Spinal cord (tissue), 10 donors: ENCODE measurements around the gene ATP6V1F. TPM values are rescaled to one million over a fixed set of nuclear protein-coding genes. Genes with fewer than 3 reads are reported as not detected.

Experiments used
- DNase-seq, 6 donors: peaks; one replicate each; pipeline versions ENCODE4 v3.0.0 to v3.0.0-alpha.2; 2013 to 2015; ENCODE audit warnings: low spot score in 6 of 6, low read depth in 4 of 6
- H3K27ac ChIP-seq: one replicate; pipeline ENCODE4 v1.5.1; 2013; ENCODE audit warnings: low read depth, low read length, control low read depth
- H3K27me3 ChIP-seq: one replicate; pipeline ENCODE4 v1.6.1; 2013; ENCODE audit warnings: low read length; ENCODE audit not compliant: control insufficient read depth, insufficient read depth
- H3K36me3 ChIP-seq: one replicate; pipeline ENCODE4 v1.6.1; 2013; ENCODE audit warnings: low read length; ENCODE audit not compliant: control insufficient read depth, insufficient read depth
- H3K4me1 ChIP-seq: one replicate; pipeline ENCODE4 v1.6.1; 2013; ENCODE audit warnings: low read length; ENCODE audit not compliant: control insufficient read depth, insufficient read depth
- H3K4me3 ChIP-seq: one replicate; pipeline ENCODE4 v1.5.1; 2013; ENCODE audit warnings: low read depth, low read length, control low read depth
- H3K9me3 ChIP-seq: one replicate; pipeline ENCODE4 v1.6.1; 2013; ENCODE audit warnings: low read length; ENCODE audit not compliant: control insufficient read depth, insufficient read depth
- WGBS: methylation state at CpG from one replicate; pipeline ENCODE4 v1.1.5; 2013; ENCODE audit warnings: missing lambda C conversion rate; ENCODE audit not compliant: insufficient coverage; 5-methylcytosine and 5-hydroxymethylcytosine counted together
- polyA plus RNA-seq, 2 donors: library from polyadenylated mRNA; unstranded; fragments of 120-200 nt; gene quantifications; one replicate each; pipeline ENCODE4 v1.2.1, GENCODE V29; 2013; ENCODE audit not compliant: insufficient read length in 2 of 2
- total RNA-seq, 2 donors: library from RNA; depleted of rRNA in 1 of 2; stranded (reverse); fragments of 120-200 nt in 1 of 2; fragments of >200 nt in 1 of 2; gene quantifications; one replicate each; pipeline versions ENCODE4 v1.2.3 to v1.2.4, GENCODE V29; 2013 to 2014
- donor health status: healthy.

Gene ATP6V1F
- total and polyA plus RNA-seq, 4 donors = 82.8 to 261 (median 198) TPM

DNA sequence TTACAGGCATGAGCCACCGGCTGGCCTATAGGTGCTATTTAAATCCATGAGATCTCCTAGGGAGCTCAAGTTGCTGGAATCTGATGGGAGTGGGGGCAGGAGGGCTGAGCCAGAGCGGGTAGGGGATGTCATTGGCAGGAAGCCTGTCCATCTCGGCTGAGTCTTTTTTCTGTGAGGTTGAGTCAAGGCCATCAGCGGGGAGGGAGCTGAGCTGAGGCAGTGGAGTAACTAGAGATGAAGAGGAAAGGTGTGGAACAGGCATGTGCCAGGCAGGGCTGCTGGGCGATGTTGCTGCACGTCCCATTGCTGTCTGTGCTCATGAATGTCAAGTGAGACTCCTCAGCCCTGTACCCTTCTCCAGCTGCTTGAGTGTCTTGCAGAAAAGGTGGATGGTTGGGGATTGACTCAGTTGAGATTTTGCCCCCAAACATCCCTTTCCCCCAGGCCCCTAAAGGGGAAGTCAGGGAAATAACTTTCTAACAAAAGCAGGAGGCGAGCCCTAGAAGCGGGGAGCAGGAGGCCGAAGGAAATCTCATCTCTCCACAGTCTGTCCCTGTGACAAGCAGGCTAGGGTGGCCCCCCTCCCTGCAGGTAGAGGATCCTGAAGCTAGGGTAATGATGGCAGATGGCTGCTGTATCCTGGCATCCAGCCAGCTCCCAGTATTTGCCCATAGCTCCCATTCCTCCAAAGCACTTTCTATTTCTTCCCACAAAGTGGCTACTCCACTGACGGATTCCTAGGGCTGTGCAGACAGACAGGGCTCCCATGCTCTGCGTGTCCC, 5.4 kb downstream of the ATP6V1F start:
- Histone ChIP-seq H3K4me3 (no peak overlapping the region), H3K36me3 (peaks cover 30% of the 10 kb centered on the region), H3K27me3 (peaks cover 2% of the 10 kb centered on the region), H3K4me1 (peaks cover 48% of the 10 kb centered on the region), H3K27ac (no peak overlapping the region), H3K9me3 (no peaks in the 10 kb centered on the region)
- DNase-seq = peak in 2 of 6 donors; percentile 51 to 78
- WGBS = 47% methylated on average over 7 of the region's 11 CpGs

DNA sequence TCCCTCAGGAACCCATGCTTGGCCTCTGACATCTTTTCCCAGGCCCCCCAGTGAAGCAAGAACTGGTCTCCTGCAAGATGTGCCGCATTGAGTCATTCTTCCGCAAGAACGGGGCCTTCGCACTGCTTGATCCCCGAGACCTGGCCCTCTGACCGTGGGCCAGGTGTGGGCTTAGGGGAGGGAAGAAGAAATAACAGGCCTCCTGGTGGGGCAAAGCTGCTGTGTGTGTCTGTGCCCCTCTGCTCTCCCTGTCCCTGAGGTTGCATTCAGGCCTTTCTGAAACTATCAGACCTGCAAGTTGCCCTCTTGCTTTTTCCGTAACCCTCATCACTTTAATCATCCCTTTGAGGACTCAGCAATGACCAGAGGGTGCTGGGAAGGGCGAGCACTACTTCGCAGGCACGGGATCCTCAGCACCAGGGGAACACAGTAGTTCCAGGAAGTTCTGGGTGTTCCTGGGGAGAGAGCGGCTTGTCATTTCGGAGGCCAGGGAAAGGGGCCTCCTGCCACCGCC, 6.0 kb downstream of the ATP6V1F start:
- no peak overlapping the region for H3K27ac ChIP-seq
- 38% methylated on average over 13 of the region's 13 CpGs for WGBS

DNA sequence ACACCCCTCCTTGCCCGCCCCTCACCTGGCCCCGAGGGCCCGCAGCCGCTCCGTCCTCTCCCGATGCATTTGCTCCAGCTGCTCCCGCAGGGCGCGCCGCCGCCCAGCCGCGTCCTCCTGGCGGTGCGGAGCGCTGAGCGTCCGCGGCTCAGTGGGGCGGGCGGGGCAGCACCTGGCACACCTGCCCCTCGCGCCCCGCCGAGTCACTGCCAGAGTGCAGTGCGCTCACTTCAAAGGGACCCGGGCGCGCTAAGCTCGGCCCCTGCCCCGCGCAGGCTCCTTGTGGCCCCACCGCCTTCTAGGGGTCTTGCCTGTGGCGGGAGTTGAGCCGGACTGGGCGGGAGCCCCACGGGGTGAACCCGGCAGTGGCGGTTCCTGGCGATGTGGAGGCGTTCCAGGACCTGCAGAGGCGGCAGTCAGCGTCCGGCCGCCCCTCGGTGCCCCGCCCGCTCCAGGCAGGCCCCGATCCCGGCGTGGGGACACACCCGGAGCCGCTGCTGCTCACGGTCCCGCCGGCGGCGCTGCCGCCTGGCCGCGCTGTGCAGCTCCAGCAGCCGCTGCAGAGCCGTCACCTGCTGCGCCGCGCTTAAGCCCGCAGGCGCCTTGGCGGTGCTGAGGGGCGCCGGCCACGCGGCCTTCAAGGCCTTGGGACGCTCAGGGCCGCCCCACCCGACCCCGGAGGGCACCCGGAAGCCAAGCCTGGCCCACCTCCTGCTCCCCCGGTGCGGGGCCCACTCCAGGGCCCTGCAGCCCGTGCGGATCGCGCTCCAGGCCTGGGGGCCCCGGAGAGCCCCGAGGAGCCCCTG, 6.7 kb downstream of the ATP6V1F start:
- H3K4me1 ChIP-seq = peaks cover 38% of the 10 kb centered on the region
- H3K36me3 ChIP-seq = peaks cover 33% of the 10 kb centered on the region
- WGBS = under 1% methylated on average over 86 of the region's 86 CpGs
- DNase-seq = peak in 4 of 6 donors; percentile 25 to 78 (median 56)
- peaks cover 2% of the 10 kb centered on the region for H3K27me3 ChIP-seq
- H3K27ac ChIP-seq = no peak overlapping the region
- H3K9me3 ChIP-seq = no peaks in the 10 kb centered on the region
- peak overlapping the region; percentile 47 for H3K4me3 ChIP-seq

More for the DNA sequence above, 6.0 kb downstream of the ATP6V1F start:
- H3K27me3 ChIP-seq = peaks cover 2% of the 10 kb centered on the region
- H3K4me1 ChIP-seq = peaks cover 43% of the 10 kb centered on the region
- no peak for DNase-seq
- H3K4me3 ChIP-seq = peak overlapping the region; percentile 47
- H3K36me3 ChIP-seq = peaks cover 30% of the 10 kb centered on the region
- no peaks in the 10 kb centered on the region for H3K9me3 ChIP-seq

DNA sequence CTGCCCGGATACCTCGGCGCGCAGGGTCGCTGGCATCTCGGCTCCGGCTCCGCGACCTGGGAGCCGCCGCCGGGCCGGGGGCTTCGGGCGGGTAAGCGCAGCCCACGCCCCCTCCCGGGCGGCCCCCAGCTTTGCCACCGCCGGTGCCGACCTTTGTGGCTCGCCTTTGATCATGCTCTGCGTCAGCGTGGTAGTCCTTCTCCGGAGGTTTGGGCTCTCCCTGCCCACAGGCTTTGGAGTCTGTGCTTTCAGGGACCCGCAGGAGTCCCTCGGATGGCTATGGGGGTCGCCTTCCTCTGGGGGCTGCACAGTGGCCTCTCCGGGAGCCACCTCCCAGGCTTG, 7.3 kb downstream of the ATP6V1F start:
- peak in 1 of 6 donors; percentile 37 for DNase-seq
- H3K27ac ChIP-seq = no peak overlapping the region
- WGBS = 4% methylated on average over 30 of the region's 30 CpGs
- H3K36me3 ChIP-seq = peaks cover 29% of the 10 kb centered on the region
- peaks cover 38% of the 10 kb centered on the region for H3K4me1 ChIP-seq
- H3K27me3 ChIP-seq = peaks cover 2% of the 10 kb centered on the region
- no peak overlapping the region for H3K4me3 ChIP-seq
- H3K9me3 ChIP-seq = no peaks in the 10 kb centered on the region

DNA sequence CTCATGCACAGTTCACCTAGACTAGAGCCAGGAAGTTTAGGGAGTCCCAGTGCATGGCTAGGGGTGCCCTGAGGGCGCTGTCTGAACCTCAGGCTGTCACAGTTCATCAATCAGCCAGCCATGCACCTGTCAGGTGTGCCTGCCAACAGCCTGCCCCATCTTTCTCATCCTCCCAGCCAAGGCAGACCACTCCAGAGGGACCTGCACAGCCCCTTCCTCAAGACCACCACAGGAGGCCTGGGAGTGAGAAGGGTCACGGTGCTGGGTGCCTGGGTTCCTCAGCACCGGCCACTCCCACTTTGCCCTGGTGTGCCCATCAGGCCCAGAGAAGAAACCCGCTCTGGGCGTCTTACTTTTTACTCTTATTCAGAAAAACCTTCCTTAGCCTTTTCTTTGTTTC, 8.4 kb downstream of the ATP6V1F start:
- peaks cover 2% of the 10 kb centered on the region for H3K27me3 ChIP-seq
- H3K36me3 ChIP-seq = peaks cover 18% of the 10 kb centered on the region
- no peak overlapping the region for H3K27ac ChIP-seq
- DNase-seq = no peak
- 92% methylated on average over 5 of the region's 5 CpGs for WGBS
- no peaks in the 10 kb centered on the region for H3K9me3 ChIP-seq
- H3K4me1 ChIP-seq = peaks cover 38% of the 10 kb centered on the region
- H3K4me3 ChIP-seq = no peak overlapping the region

DNA sequence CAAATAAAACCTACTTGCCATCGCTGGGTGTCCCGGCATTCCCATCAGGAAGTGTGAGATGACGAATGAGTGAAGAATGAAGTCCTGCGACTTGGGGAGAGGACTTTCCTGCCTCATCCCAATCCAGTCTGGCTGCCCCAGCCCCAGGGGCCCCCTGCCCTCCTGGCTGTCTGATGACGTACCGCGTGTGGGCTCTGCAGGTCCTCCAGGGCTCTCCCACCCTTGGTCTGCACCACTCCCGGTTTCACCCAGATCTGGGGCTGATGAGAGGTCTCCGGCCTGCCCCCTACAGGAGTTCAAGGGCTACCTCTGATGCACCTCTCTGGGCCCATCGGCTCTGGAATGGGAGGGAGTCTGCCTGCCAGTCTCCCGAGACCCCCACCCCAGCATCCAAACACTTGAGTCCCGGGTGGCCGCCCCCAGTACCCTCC, 9.8 kb downstream of the ATP6V1F start:
- no peaks in the 10 kb centered on the region for H3K9me3 ChIP-seq
- WGBS = 64% methylated on average over 8 of the region's 13 CpGs
- peaks cover 2% of the 10 kb centered on the region for H3K27me3 ChIP-seq
- peaks cover 11% of the 10 kb centered on the region for H3K36me3 ChIP-seq
- peaks cover 38% of the 10 kb centered on the region for H3K4me1 ChIP-seq
- no peak overlapping the region for H3K27ac ChIP-seq
- H3K4me3 ChIP-seq = no peak overlapping the region
- DNase-seq = no peak

DNA sequence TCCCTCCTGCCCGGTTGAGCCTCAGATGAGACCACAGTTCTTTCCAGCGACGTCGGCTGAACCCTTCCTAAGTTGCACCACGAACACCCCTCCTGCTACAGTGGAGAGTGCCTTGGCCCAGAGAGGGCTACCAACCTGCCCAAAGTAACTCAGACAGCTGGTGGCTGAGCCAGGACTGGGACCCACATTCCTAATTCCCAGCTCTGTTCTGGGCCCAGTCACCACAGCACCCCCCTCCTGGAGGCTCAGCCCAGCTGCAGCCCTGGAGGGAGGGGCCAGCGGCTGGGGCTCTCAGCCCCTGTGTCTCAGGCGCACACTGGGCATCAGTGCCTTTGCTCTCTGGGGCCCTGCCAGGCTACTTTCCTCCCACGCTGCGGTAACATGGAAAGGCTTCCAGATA, 10.6 kb downstream of the ATP6V1F start:
- Histone ChIP-seq H3K4me1 (peaks cover 32% of the 10 kb centered on the region), H3K36me3 (peaks cover 14% of the 10 kb centered on the region), H3K27ac (no peak overlapping the region), H3K27me3 (peaks cover 2% of the 10 kb centered on the region), H3K9me3 (no peaks in the 10 kb centered on the region), H3K4me3 (no peak overlapping the region)
- DNase-seq = no peak
- 65% methylated on average over 7 of the region's 9 CpGs for whole genome bisulfite sequencing

DNA sequence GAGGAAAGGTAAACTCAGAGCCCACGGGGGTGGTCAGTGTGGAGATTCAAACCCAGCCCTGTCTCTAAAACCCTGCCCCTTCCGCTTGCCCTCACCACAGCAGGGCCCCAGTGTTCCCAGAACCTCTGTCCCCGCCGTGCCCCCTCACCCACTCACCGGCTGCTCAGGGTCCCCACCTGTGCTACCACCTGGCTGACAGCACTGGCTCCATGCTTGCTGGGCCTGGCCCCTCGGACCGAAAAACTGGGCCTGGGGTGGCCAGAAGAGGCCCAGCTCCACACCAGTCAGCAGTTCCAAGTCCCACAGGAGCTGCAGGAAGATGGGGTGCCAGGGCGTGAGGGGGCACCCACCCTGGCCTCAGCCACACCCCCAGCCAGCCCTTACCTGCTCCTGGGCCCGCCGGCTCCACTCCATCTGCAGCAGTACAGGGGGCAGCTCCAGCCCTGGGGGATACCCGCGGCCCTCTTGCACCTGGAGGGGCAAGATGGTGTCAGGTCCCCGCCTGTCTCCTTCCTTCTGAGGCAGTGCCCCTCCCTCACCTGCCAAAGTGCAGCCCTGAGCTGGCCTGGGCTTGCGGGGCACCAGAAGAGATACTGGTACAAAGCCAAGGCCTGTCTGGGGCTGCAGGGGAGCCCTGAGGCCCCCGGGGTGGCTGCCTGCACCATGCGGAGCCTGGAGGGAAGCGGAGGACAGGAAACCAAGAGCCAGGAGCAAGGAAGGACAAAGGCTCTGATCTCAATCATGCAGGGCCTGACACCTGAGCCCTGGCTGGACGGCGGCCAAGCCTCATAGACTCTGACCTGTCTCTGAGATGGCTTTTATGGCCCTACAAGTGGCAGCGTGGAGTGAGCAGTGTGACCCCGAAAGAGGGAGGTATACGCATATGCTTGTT, 11.7 kb downstream of the ATP6V1F start:
- Histone ChIP-seq H3K4me1 (peaks cover 22% of the 10 kb centered on the region), H3K9me3 (no peaks in the 10 kb centered on the region), H3K27me3 (peaks cover 2% of the 10 kb centered on the region), H3K36me3 (peaks cover 14% of the 10 kb centered on the region), H3K4me3 (no peak overlapping the region), H3K27ac (no peak overlapping the region)
- 83% methylated on average over 22 of the region's 22 CpGs for WGBS
- no peak for DNase-seq

DNA sequence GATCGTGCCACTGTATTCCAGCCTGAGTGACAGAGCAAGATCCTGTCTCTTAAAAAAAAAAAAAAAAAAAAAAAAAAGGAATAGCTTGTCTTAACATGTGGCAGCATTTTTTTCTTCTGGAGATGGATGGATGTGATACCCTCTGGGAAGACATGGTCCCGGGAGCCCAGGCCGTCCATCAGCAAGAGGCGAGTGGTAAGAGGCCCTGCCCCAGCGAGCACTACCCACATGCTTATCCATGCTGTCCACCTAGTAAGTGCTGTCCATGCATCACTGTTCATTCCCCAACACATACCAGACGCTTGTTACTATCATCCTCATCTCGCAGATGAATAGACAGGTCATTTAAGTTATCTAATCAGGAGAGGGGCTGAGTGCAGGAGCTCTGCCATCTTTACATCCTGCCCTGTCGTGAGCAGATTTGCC, 12.9 kb downstream of the ATP6V1F start:
- Histone ChIP-seq H3K27ac (no peak overlapping the region), H3K9me3 (no peaks in the 10 kb centered on the region), H3K4me1 (peaks cover 26% of the 10 kb centered on the region), H3K36me3 (peaks cover 14% of the 10 kb centered on the region), H3K4me3 (no peak overlapping the region), H3K27me3 (no peaks in the 10 kb centered on the region)
- 92% methylated on average over 5 of the region's 8 CpGs for WGBS
- no peak for DNase-seq
